ENCODE results near the gene ATOSA.

- no peak for TF ChIP-seq EP300 (IDR thresholded peaks at IDR 0.05)
- no peak for TF ChIP-seq CTCF (IDR thresholded peaks at IDR 0.05)
Measured at GRCh38 chr15:52658955-52659354, 20.2 kb downstream of the ATOSA start.

Data from stomach (tissue), 4 donors.